Measurements from ENCODE around the gene MARK3.

The MARK3 gene

GRCh38 chr14:103367995-103368394, 17.2 kb upstream of the MARK3 start:
- no peak for DNase-seq

- DNase-seq: no peak
Observed at GRCh38 chr14:103370087-103370486, 15.1 kb upstream of the MARK3 start.

GRCh38 chr14:103372017-103372416, 13.2 kb upstream of the MARK3 start:
- no peak for DNase-seq

- DNase-seq: no peak
Observed at GRCh38 chr14:103372552-103373304, 12.5 kb upstream of the MARK3 start.

GRCh38 chr14:103374121-103374520, 11.1 kb upstream of the MARK3 start:
- DNase-seq: no peak

- DNase-seq: no peak
Observed at GRCh38 chr14:103377522-103378037, 7.6 kb upstream of the MARK3 start.

GRCh38 chr14:103378038-103378854, 7.0 kb upstream of the MARK3 start:
- DNase-seq: no peak

GRCh38 chr14:103380719-103381377, 4.4 kb upstream of the MARK3 start:
- DNase-seq: no peak

- DNase-seq: no peak
Observed at GRCh38 chr14:103382376-103382775, 2.8 kb upstream of the MARK3 start.

GRCh38 chr14:103384450-103385151, 614 bp upstream of the MARK3 start:
- no peak for DNase-seq

- peak; percentile 21 for DNase-seq
Observed at GRCh38 chr14:103385929-103386712, 906 bp downstream of the MARK3 start.

GRCh38 chr14:103386713-103387329, 1.6 kb downstream of the MARK3 start:
- no peak for DNase-seq

- no peak for DNase-seq
Observed at GRCh38 chr14:103388664-103389063, 3.4 kb downstream of the MARK3 start.

GRCh38 chr14:103390605-103391004, 5.4 kb downstream of the MARK3 start:
- DNase-seq: no peak

GRCh38 chr14:103391048-103391447, 5.8 kb downstream of the MARK3 start:
- DNase-seq: peak; percentile 4

GRCh38 chr14:103392106-103392505, 6.9 kb downstream of the MARK3 start:
- no peak for DNase-seq

- DNase-seq: no peak
Observed at GRCh38 chr14:103392572-103392971, 7.4 kb downstream of the MARK3 start.

GRCh38 chr14:103393070-103393469, 7.9 kb downstream of the MARK3 start:
- no peak for DNase-seq

- peak; percentile 8 for DNase-seq
Observed at GRCh38 chr14:103393676-103394626, 8.7 kb downstream of the MARK3 start.

- DNase-seq: no peak
Observed at GRCh38 chr14:103395244-103395643, 10.0 kb downstream of the MARK3 start.
